DND-41 (cell line): ENCODE measurements around the gene POLR3B.

Experiments used
- ATAC-seq: fragments of 200-7000 bp; cut with Tn5 transposase; 3 replicates; pipeline ENCODE4 v1.9.1; 2021; ENCODE audit warnings: low read depth; ENCODE audit not compliant: insufficient read depth
- DNase-seq: peaks from one replicate; pipeline ENCODE4 v3.0.0-alpha.2; 2020
- H2AFZ ChIP-seq: 2 replicates; pipeline ENCODE4 v1.6.0; 2012; ENCODE audit warnings: low read depth, low read length
- H3K27ac ChIP-seq: 2 replicates; pipeline ENCODE4 v1.5.1; 2012; ENCODE audit warnings: low read length, inconsistent platforms
- H3K27me3 ChIP-seq: fragments of 200-600 bp; sonication (generic); 2 replicates; pipeline ENCODE4 v1.6.0; 2012; ENCODE audit warnings: low read length, mild to moderate bottlenecking, inconsistent platforms; ENCODE audit not compliant: insufficient read depth, poor library complexity
- H3K36me3 ChIP-seq: 2 replicates; pipeline ENCODE4 v1.5.1; 2012; ENCODE audit warnings: low read length, inconsistent platforms; ENCODE audit not compliant: insufficient read depth
- H3K4me1 ChIP-seq: 2 replicates; pipeline ENCODE4 v1.5.1; 2012; ENCODE audit warnings: mild to moderate bottlenecking, low read length; ENCODE audit not compliant: insufficient read depth
- H3K4me2 ChIP-seq: 2 replicates; pipeline ENCODE4 v1.6.0; 2012; ENCODE audit warnings: mild to moderate bottlenecking, moderate library complexity, low read length, inconsistent platforms; ENCODE audit not compliant: insufficient read depth
- H3K4me3 ChIP-seq, 2 experiments: fragments of 200-600 bp in 1 of 2; shearing (Covaris generic) in 1 of 2; 2 replicates each; pipeline ENCODE4 v1.5.1; 2012 to 2016; ENCODE audit warnings: inconsistent platforms in 2 of 2, low read length in 2 of 2, mild to moderate bottlenecking in 2 of 2, low read depth in 1 of 2, moderate library complexity in 1 of 2
- H3K79me2 ChIP-seq: 2 replicates; pipeline ENCODE4 v1.6.0; 2012; ENCODE audit warnings: low read length, inconsistent platforms; ENCODE audit not compliant: insufficient read depth
- H3K9ac ChIP-seq: 2 replicates; pipeline ENCODE4 v1.6.0; 2012; ENCODE audit warnings: low read depth, mild to moderate bottlenecking, inconsistent platforms, low read length, moderate library complexity
- H3K9me3 ChIP-seq: 2 replicates; pipeline ENCODE4 v1.5.1; 2012; ENCODE audit warnings: low read length, moderate library complexity, mild to moderate bottlenecking, inconsistent platforms; ENCODE audit not compliant: insufficient read depth, severe bottlenecking
- H4K20me1 ChIP-seq: 2 replicates; pipeline ENCODE4 v1.6.0; 2012; ENCODE audit warnings: low read length; ENCODE audit not compliant: insufficient read depth
- EZH2 ChIP-seq: IDR thresholded peaks from 3 replicates; pipeline ENCODE4 v1.6.1; 2012; ENCODE audit warnings: borderline replicate concordance, low read depth, mild to moderate bottlenecking, moderate library complexity, low read length, inconsistent platforms; ENCODE audit not compliant: severe bottlenecking
- TF ChIP-seq, protein P1 (sequence below): IDR thresholded peaks from 2 replicates; pipeline ENCODE4 v1.5.1; 2012; ENCODE audit warnings: borderline replicate concordance, low read length, moderate library complexity, mild to moderate bottlenecking; ENCODE audit not compliant: poor library complexity, severe bottlenecking; ENCODE audit errors: extremely low read depth

POLR3B gene

DNA sequence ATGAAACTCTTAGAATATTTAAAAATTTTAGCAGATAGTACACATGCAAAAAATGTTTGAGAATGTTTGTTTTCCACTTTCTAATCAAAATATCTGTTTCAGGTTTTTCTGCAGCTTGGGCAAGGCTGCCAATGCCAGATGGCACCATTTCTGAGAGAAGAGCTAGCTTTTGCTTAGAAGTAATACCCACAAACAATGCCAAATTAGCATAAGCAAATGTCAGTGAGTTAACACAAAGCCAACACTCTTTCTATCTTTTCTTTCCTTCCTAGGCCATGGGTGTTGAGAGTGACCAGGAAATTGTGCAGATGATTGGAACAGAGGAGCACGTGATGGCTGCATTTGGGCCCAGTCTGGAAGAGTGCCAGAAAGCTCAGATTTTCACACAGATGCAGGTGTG, 35.2 kb downstream of the POLR3B start:
- H2AFZ ChIP-seq: no peak overlapping the region
- H3K4me1 ChIP-seq: no peaks in the 10 kb centered on the region
- H3K9ac ChIP-seq: no peak overlapping the region
- DNase-seq (no peak), ATAC-seq (no peak)
- H3K79me2 ChIP-seq: no peaks in the 10 kb centered on the region
- H3K27me3 ChIP-seq: no peaks in the 10 kb centered on the region
- H3K9me3 ChIP-seq: peaks cover 9% of the 10 kb centered on the region
- no peak overlapping the region for H3K27ac ChIP-seq
- no peak for TF ChIP-seq EZH2
- TF ChIP-seq, protein P1, sequence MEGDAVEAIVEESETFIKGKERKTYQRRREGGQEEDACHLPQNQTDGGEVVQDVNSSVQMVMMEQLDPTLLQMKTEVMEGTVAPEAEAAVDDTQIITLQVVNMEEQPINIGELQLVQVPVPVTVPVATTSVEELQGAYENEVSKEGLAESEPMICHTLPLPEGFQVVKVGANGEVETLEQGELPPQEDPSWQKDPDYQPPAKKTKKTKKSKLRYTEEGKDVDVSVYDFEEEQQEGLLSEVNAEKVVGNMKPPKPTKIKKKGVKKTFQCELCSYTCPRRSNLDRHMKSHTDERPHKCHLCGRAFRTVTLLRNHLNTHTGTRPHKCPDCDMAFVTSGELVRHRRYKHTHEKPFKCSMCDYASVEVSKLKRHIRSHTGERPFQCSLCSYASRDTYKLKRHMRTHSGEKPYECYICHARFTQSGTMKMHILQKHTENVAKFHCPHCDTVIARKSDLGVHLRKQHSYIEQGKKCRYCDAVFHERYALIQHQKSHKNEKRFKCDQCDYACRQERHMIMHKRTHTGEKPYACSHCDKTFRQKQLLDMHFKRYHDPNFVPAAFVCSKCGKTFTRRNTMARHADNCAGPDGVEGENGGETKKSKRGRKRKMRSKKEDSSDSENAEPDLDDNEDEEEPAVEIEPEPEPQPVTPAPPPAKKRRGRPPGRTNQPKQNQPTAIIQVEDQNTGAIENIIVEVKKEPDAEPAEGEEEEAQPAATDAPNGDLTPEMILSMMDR: no peak
- H4K20me1 ChIP-seq: no peaks in the 10 kb centered on the region
- H3K36me3 ChIP-seq: peaks cover 54% of the 10 kb centered on the region
- no peak overlapping the region for H3K4me3 ChIP-seq
- no peak overlapping the region for H3K4me2 ChIP-seq

DNA sequence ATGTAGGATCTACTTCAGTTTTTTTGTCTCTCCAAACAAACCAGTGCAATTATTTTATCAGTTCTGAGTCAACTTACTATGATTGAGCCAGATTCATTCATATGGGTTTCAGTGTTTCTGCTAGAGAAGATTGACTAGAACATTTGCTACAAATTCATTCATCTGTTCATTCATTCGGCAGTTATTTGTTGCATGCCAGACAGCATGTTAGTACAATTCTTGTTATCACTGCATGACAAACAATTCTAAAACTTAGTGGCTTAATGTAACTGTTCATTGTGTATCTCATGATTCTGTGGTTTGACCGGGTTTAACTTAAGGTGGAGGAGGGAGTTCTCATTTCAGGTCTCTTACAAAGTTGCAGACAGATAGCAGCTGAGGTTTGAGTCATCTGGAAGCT, 52.3 kb downstream of the POLR3B start:
- Histone ChIP-seq H3K4me1 (no peaks in the 10 kb centered on the region), H3K9me3 (no peaks in the 10 kb centered on the region), H3K9ac (no peak overlapping the region), H3K4me3 (no peak overlapping the region), H3K27ac (no peak overlapping the region), H2AFZ (no peak overlapping the region), H3K36me3 (peaks cover 12% of the 10 kb centered on the region; the same call in 1 of the 2 replicates), H3K4me2 (no peak overlapping the region), H4K20me1 (no peaks in the 10 kb centered on the region), H3K79me2 (no peaks in the 10 kb centered on the region), H3K27me3 (no peaks in the 10 kb centered on the region)
- TF ChIP-seq, protein P1: no peak
- DNase-seq: no peak
- ATAC-seq: no peak

DNA sequence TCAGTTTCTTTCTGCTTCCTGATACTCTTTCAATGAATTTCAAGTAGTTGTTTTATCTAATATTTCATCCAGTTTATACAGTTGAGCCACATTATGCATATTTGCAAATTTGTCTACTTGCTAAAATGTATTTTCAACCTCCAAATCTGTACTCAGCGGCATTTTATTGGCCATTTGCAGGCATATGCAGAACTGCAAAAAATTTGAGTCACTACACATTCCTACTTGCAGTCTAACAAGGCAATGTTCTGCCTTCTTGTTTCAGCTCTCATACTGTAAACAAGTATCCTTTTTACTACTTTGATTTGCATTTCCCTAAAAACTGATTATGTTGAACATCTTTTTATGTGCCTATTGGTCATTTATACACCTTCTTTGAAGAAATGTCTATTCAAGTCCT, 55.0 kb downstream of the POLR3B start:
- no peaks in the 10 kb centered on the region for H3K9me3 ChIP-seq
- no peaks in the 10 kb centered on the region for H3K27me3 ChIP-seq
- H2AFZ ChIP-seq: no peak overlapping the region
- H4K20me1 ChIP-seq: no peaks in the 10 kb centered on the region
- no peak for ATAC-seq
- H3K4me1 ChIP-seq: no peaks in the 10 kb centered on the region
- peaks cover 16% of the 10 kb centered on the region; the same call in 1 of the 2 replicates for H3K36me3 ChIP-seq
- H3K79me2 ChIP-seq: no peaks in the 10 kb centered on the region
- TF ChIP-seq, protein P1: no peak
- TF ChIP-seq EZH2: no peak
- H3K4me3 ChIP-seq: no peak overlapping the region
- DNase-seq: no peak
- H3K9ac ChIP-seq: no peak overlapping the region
- no peak overlapping the region for H3K27ac ChIP-seq
- H3K4me2 ChIP-seq: no peak overlapping the region

DNA sequence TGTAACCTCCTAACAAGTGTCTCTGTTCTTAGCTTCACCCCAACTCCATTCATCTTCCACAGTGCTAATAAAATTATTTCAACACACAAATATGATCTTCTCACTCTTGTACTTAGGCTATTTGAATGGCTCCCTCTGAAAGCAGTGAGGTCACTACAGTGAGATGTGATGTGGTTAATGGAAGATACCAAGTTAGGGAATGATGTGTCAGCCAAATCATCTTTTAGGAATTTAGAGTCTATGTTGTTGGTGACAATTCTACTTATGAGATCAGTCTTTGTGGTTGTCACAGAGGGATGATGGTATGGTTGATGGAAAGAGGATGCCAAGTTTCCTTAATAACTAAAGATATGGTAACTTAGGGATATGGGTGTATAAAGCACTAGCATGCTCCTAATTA, 57.6 kb downstream of the POLR3B start:
- DNase-seq: no peak
- H3K4me1 ChIP-seq: no peaks in the 10 kb centered on the region
- TF ChIP-seq EZH2: no peak
- TF ChIP-seq, protein P1: no peak
- H3K9ac ChIP-seq: no peak overlapping the region
- H3K27me3 ChIP-seq: no peaks in the 10 kb centered on the region
- no peak overlapping the region for H3K27ac ChIP-seq
- no peaks in the 10 kb centered on the region for H4K20me1 ChIP-seq
- ATAC-seq: no peak
- H3K9me3 ChIP-seq: no peaks in the 10 kb centered on the region
- H3K4me3 ChIP-seq: no peak overlapping the region
- no peak overlapping the region for H2AFZ ChIP-seq
- peaks cover 18% of the 10 kb centered on the region; the same call in 1 of the 2 replicates for H3K36me3 ChIP-seq
- no peak overlapping the region for H3K4me2 ChIP-seq
- H3K79me2 ChIP-seq: no peaks in the 10 kb centered on the region
